Transverse colon (tissue), 4 donors: Measurements from ENCODE around the gene WNK2. TPM values are rescaled to one million over a fixed set of nuclear protein-coding genes. Genes with fewer than 3 reads are reported as not detected.

Experiments
- DNase-seq: peaks from one replicate; pipeline ENCODE4 v3.0.0-alpha.2; 2019
- H3K27ac ChIP-seq, 4 donors: fragments of 200-600 bp; sonication (generic); 2 replicates each; pipeline ENCODE4 v1.5.1; 2016 to 2018; ENCODE audit warnings: inconsistent platforms in 4 of 4
- H3K27me3 ChIP-seq: fragments of 200-600 bp; sonication (generic); 2 replicates; pipeline ENCODE4 v1.5.1; 2017; ENCODE audit warnings: inconsistent platforms
- H3K36me3 ChIP-seq, 4 donors: fragments of 200-600 bp; sonication (generic); 2 replicates each; pipeline ENCODE4 v1.5.1; 2017 to 2019; ENCODE audit warnings: inconsistent platforms in 4 of 4
- H3K4me1 ChIP-seq, 4 donors: fragments of 200-600 bp; sonication (generic); 2 replicates each; pipeline ENCODE4 v1.5.1; 2017 to 2020; ENCODE audit warnings: inconsistent platforms in 4 of 4
- H3K4me3 ChIP-seq, 4 donors: fragments of 200-600 bp; sonication (generic); 1 replicate in 1 of 4; 2 replicates in 3 of 4; pipeline versions ENCODE4 v1.5.1 to v1.6.1; 2017 to 2019; ENCODE audit warnings: inconsistent platforms in 4 of 4
- H3K9me3 ChIP-seq, 2 donors: fragments of 200-600 bp; sonication (generic); 2 replicates each; pipeline ENCODE4 v1.5.1; 2017 to 2019; ENCODE audit warnings: inconsistent platforms in 2 of 2
- CTCF ChIP-seq, 5 experiments: fragments of 200-600 bp in 3 of 5; fragments of 450-650 bp in 2 of 5; sonication (generic) in 3 of 5; IDR thresholded peaks; 1 replicate in 2 of 5; 2 replicates in 3 of 5; pipeline ENCODE4 v1.5.1; 2016 to 2017; ENCODE audit warnings: antibody characterized with exemption in 5 of 5, inconsistent platforms in 3 of 5, mild to moderate bottlenecking in 2 of 5, moderate library complexity in 1 of 5
- EP300 ChIP-seq: sonication (generic); formaldehyde crosslinking; IDR thresholded peaks from one replicate; pipeline ENCODE4 v1.6.1; 2017; ENCODE audit warnings: antibody characterized with exemption, low read depth
- POLR2A ChIP-seq: fragments of 450-650 bp; IDR thresholded peaks from one replicate; pipeline ENCODE4 v1.6.1; 2016; ENCODE audit warnings: antibody characterized with exemption, mild to moderate bottlenecking, moderate library complexity
- POLR2AphosphoS5 ChIP-seq, 3 donors: sonication (generic); formaldehyde crosslinking; IDR thresholded peaks; one replicate each; pipeline ENCODE4 v1.6.1; 2016; ENCODE audit warnings: antibody characterized with exemption in 3 of 3
- WGBS, 2 donors: methylation state at CpG; one replicate each; pipeline ENCODE4 v1.1.5; 2018; ENCODE audit warnings: low coverage in 1 of 2; 5-methylcytosine and 5-hydroxymethylcytosine counted together
- in situ Hi-C, 4 donors: fragments of 200-750 bp; cut with MboI; loops; one replicate each; pipeline versions ENCODE4 v1.15.0 to v1.15.1; 2017; ENCODE audit warnings: low sequenced_read_pairs in 3 of 4, low pct_ligation_motif_present in 1 of 4, low pct_unique_long_range_greater_than_20kb in 1 of 4
- intact Hi-C: fragments of 100-400 bp; cut with DNase I; formaldehyde crosslinking; loops from one replicate; pipeline ENCODE4 v1.15.1; 2023; ENCODE audit warnings: low total_unique reads
- total RNA-seq, 4 donors: library from RNA; depleted of rRNA; stranded (reverse); fragments of >200 nt; gene quantifications; one replicate each; pipeline ENCODE4 v1.1.0, GENCODE V29; 2016

The WNK2 gene
- total RNA-seq, 4 donors from 2014 or later = 133 to 618 (median 157) TPM

GRCh38 chr9:93252781-93253530 is 69.0 kb downstream of the WNK2 start:
- 83 to 90% methylated on average over 1 to 20 of the region's 20 CpGs for WGBS, 2 donors
- no peaks in the 10 kb centered on the region for H3K4me1 ChIP-seq
- no peaks in the 10 kb centered on the region for H3K27me3 ChIP-seq
- no peaks in the 10 kb centered on the region for H3K36me3 ChIP-seq
- in situ Hi-C loops = no loop called here
- intact Hi-C loops = no loop called here
- TF ChIP-seq EP300 (no peak), CTCF (IDR thresholded peaks at IDR 0.05) (no peak), POLR2AphosphoS5 (IDR thresholded peaks at IDR 0.05) (no peak), POLR2A (no peak)
- no peak overlapping the region for H3K27ac ChIP-seq
- DNase-seq = peak; percentile 3
- no peak overlapping the region for H3K4me3 ChIP-seq
- no peaks in the 10 kb centered on the region for H3K9me3 ChIP-seq

DNA sequence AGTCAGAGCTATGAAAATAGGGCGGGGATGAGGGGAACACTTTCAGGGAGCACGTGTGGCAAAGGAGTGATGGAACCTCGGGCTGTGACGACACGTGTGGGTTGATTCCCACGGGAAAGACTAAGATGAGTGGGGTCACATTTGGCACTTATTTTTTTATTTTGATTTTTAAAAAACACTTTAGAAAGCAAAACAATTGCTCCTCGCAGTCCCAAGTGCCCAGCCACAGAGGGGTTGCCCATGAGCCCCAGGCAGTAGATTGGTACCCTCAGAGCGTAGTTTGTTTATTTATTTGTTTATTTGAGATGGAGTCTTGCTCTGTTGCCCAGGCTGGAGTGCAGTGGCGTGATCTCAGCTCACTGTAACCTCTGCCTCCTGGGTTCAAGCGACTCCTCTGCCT is 69.7 kb downstream of the WNK2 start:
- intact Hi-C loops (no loop called here), in situ Hi-C loops (no loop called here)
- no peak overlapping the region for H3K4me3 ChIP-seq
- H3K27me3 ChIP-seq = no peaks in the 10 kb centered on the region
- no peaks in the 10 kb centered on the region for H3K9me3 ChIP-seq
- no peaks in the 10 kb centered on the region for H3K4me1 ChIP-seq
- TF ChIP-seq POLR2AphosphoS5 (IDR thresholded peaks at IDR 0.05) (no peak), CTCF (IDR thresholded peaks at IDR 0.05) (no peak), EP300 (no peak), POLR2A (no peak)
- no peaks in the 10 kb centered on the region for H3K36me3 ChIP-seq
- WGBS, 2 donors = 73 to 82% methylated on average over 6 to 10 of the region's 10 CpGs
- no peak for DNase-seq
- no peak overlapping the region for H3K27ac ChIP-seq

- TF ChIP-seq EP300 = no peak
- TF ChIP-seq CTCF (IDR thresholded peaks at IDR 0.05) = no peak
- TF ChIP-seq POLR2A = no peak
- no peak for TF ChIP-seq POLR2AphosphoS5 (IDR thresholded peaks at IDR 0.05)
- Histone ChIP-seq H3K27me3 (no peaks in the 10 kb centered on the region), H3K36me3 (no peaks in the 10 kb centered on the region), H3K27ac (no peak overlapping the region), H3K4me1 (no peaks in the 10 kb centered on the region), H3K4me3 (no peak overlapping the region), H3K9me3 (no peaks in the 10 kb centered on the region)
- in situ Hi-C loops = no loop called here
- DNase-seq = no peak
- intact Hi-C loops = no loop called here
- WGBS, 2 donors = 90% methylated on average over 14 of the region's 14 CpGs; no CpG with 5 or more reads in 1 of the 2 donors
These were observed 70.1 kb downstream of the WNK2 start for GRCh38 chr9:93254061-93254481.

- Histone ChIP-seq H3K27me3 (no peaks in the 10 kb centered on the region), H3K36me3 (no peaks in the 10 kb centered on the region), H3K4me3 (no peak overlapping the region), H3K4me1 (no peaks in the 10 kb centered on the region), H3K27ac (no peak overlapping the region), H3K9me3 (no peaks in the 10 kb centered on the region)
- no peak for TF ChIP-seq POLR2AphosphoS5 (IDR thresholded peaks at IDR 0.05)
- TF ChIP-seq POLR2A = no peak
- no peak for TF ChIP-seq EP300
- TF ChIP-seq CTCF (IDR thresholded peaks at IDR 0.05) = no peak
- WGBS, 2 donors = 63% methylated on average over 7 of the region's 7 CpGs; no CpG with 5 or more reads in 1 of the 2 donors
- intact Hi-C loops (no loop called here), in situ Hi-C loops (no loop called here)
- DNase-seq = peak; percentile 6
These were observed 71.0 kb downstream of the WNK2 start for GRCh38 chr9:93254806-93255493.
